Breast epithelium (tissue), 4 donors: ENCODE measurements around the gene CYSTM1. TPM values are rescaled to one million over a fixed set of nuclear protein-coding genes. Genes with fewer than 3 reads are reported as not detected.
A peak's percentile ranks its signal among the peaks of the same experiment; 100 is the strongest.

Source experiments
- DNase-seq, 2 donors: peaks; one replicate each; pipeline ENCODE4 v3.0.0-alpha.2; 2019; ENCODE audit warnings: low spot score in 2 of 2
- H3K27ac ChIP-seq, 2 donors: fragments of 200-600 bp; sonication (generic) in 1 of 2; one replicate each; pipeline ENCODE4 v1.5.1; 2016 to 2019; ENCODE audit warnings: mild to moderate bottlenecking in 1 of 2
- H3K27me3 ChIP-seq, 2 donors: fragments of 200-600 bp; sonication (generic) in 1 of 2; one replicate each; pipeline versions ENCODE4 v1.5.1 to v1.6.0; 2017 to 2019; ENCODE audit warnings: control low read depth in 1 of 2, mild to moderate bottlenecking in 1 of 2
- H3K36me3 ChIP-seq: fragments of 200-600 bp; one replicate; pipeline ENCODE4 v1.5.1; 2019
- H3K4me1 ChIP-seq, 2 donors: fragments of 200-600 bp; sonication (generic); one replicate each; pipeline ENCODE4 v1.5.1; 2016 to 2019; ENCODE audit warnings: control low read depth in 1 of 2
- H3K4me3 ChIP-seq, 3 donors: fragments of 200-600 bp; sonication (generic); 1 replicate in 2 of 3; 2 replicates in 1 of 3; pipeline ENCODE4 v1.5.1; 2016 to 2019; ENCODE audit warnings: mild to moderate bottlenecking in 3 of 3, moderate library complexity in 2 of 3
- H3K9me3 ChIP-seq, 2 donors: fragments of 200-600 bp; sonication (generic) in 1 of 2; one replicate each; pipeline ENCODE4 v1.5.1; 2016 to 2019; ENCODE audit warnings: control low read depth in 1 of 2
- POLR2A ChIP-seq: fragments of 450-650 bp; IDR thresholded peaks from one replicate; pipeline ENCODE4 v1.6.1; 2016; ENCODE audit warnings: antibody characterized with exemption, mild to moderate bottlenecking, moderate library complexity
- POLR2AphosphoS5 ChIP-seq, 3 donors: sonication (generic); formaldehyde crosslinking; IDR thresholded peaks; one replicate each; pipeline ENCODE4 v1.6.1; 2017; ENCODE audit warnings: antibody characterized with exemption in 3 of 3
- intact Hi-C: fragments of 100-400 bp; cut with DNase I; formaldehyde crosslinking; loops from one replicate; pipeline ENCODE4 v1.15.1; 2023; ENCODE audit warnings: low total_unique reads
- total RNA-seq, 3 donors: library from RNA; depleted of rRNA; stranded (reverse); fragments of >200 nt; gene quantifications; one replicate each; pipeline ENCODE4 v1.1.0, GENCODE V29; 2016
- TF ChIP-seq, protein P1 (sequence below), 3 donors: fragments of 450-650 bp; IDR thresholded peaks; one replicate each; pipeline ENCODE4 v1.5.1; 2016 to 2017; ENCODE audit warnings: antibody characterized with exemption in 3 of 3, mild to moderate bottlenecking in 3 of 3, moderate library complexity in 3 of 3

Gene CYSTM1
- total RNA-seq, 3 donors from 2014 or later: 56.5 to 108 (median 76.0) TPM

DNA sequence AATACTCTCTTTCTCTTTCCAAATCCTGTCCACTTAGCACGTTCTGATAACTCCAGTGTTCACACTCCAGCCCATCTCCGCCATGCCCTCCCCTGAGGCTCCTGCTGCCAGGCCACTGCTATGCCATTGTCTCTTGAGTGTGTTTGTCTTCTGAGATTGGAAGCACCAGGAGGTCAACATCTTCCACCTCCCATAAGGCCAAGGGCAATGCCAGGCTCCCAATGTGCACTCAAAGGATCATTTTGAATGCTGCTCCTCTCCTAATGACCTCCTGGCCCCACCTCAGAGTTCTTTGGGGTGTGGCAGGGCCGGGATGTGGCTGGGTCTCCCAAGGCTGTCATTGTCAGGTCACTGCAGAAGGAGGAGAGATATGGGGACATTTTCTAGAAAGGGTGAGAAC is 29.7 kb upstream of the CYSTM1 start:
- no peak for TF ChIP-seq POLR2A
- no peak for TF ChIP-seq POLR2AphosphoS5 (IDR thresholded peaks at IDR 0.05)
- TF ChIP-seq, protein P1, sequence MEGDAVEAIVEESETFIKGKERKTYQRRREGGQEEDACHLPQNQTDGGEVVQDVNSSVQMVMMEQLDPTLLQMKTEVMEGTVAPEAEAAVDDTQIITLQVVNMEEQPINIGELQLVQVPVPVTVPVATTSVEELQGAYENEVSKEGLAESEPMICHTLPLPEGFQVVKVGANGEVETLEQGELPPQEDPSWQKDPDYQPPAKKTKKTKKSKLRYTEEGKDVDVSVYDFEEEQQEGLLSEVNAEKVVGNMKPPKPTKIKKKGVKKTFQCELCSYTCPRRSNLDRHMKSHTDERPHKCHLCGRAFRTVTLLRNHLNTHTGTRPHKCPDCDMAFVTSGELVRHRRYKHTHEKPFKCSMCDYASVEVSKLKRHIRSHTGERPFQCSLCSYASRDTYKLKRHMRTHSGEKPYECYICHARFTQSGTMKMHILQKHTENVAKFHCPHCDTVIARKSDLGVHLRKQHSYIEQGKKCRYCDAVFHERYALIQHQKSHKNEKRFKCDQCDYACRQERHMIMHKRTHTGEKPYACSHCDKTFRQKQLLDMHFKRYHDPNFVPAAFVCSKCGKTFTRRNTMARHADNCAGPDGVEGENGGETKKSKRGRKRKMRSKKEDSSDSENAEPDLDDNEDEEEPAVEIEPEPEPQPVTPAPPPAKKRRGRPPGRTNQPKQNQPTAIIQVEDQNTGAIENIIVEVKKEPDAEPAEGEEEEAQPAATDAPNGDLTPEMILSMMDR (IDR thresholded peaks at IDR 0.05): no peak
- peak overlapping the region in 1 of 3 donors; percentile 62 for H3K4me3 ChIP-seq
- H3K9me3 ChIP-seq: no peaks in the 10 kb centered on the region
- DNase-seq: no peak
- H3K36me3 ChIP-seq: no peaks in the 10 kb centered on the region
- intact Hi-C loops: no loop called here
- no peak overlapping the region for H3K27ac ChIP-seq
- no peaks in the 10 kb centered on the region for H3K4me1 ChIP-seq
- H3K27me3 ChIP-seq: no peaks in the 10 kb centered on the region

DNA sequence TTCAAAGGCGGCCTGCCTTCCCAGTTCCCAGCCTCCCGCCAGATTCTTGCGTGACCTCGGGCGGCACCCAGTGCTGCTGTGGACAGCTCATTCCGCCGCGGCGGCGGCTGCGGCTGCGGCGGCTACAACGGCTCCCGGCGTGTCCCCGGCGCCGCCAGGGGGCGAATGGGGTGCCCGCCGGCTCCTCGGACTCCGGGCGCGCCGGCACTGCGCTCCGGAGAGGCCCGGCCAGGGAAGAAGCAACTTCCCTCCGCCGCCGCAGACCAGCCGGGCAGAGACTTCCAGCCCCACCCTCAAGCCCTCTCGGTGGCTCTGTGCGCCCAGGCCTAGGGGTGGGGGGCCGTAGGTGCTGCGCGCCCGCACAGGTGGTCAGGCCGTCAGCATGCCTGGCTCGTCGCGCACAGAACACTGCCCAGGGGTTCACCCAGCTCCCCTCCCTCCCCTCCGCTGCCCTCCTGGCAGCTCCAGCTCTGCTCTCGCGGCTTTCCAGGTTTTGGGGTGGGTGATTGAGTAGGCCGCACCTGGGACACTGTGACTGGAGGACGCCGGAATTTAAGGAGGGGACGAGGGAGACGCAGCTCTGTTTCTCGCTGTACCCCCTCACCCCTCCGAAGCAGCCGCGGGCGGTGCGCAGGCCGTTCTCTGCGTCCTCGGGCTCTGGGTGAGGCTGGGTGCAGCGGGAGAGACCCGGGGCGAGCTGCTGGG is 29.0 kb upstream of the CYSTM1 start:
- DNase-seq: peak in 1 of 2 donors; percentile 60
- TF ChIP-seq POLR2AphosphoS5 (IDR thresholded peaks at IDR 0.05): no peak
- TF ChIP-seq, protein P1 (IDR thresholded peaks at IDR 0.05): peak in 1 of 3 donors; percentile 74
- H3K9me3 ChIP-seq: no peaks in the 10 kb centered on the region
- H3K27ac ChIP-seq: no peak overlapping the region
- no peaks in the 10 kb centered on the region for H3K4me1 ChIP-seq
- H3K36me3 ChIP-seq: no peaks in the 10 kb centered on the region
- intact Hi-C loops: no loop called here
- H3K4me3 ChIP-seq: peak overlapping the region; percentile 33 to 62 (median 33)
- no peaks in the 10 kb centered on the region for H3K27me3 ChIP-seq

DNA sequence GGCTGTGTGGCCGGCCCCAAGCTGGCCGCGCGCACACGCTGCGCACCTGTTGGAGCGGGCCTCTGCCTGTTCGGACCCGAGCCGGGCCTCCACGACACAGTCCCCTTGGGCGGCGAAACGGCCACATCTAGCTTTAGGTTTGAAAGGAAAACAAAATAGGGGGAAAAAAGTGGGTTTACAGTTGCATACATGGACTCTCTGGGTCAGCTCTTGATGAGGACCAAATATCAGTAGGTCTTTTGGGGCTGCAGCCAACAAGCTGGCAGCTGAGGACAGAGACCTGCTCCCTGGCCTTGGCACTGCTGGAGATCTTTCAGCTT is 28.5 kb upstream of the CYSTM1 start:
- TF ChIP-seq POLR2A (no peak), POLR2AphosphoS5 (IDR thresholded peaks at IDR 0.05) (no peak)
- TF ChIP-seq, protein P1 (IDR thresholded peaks at IDR 0.05): no peak
- DNase-seq: no peak
- Histone ChIP-seq H3K27ac (no peak overlapping the region), H3K27me3 (no peaks in the 10 kb centered on the region), H3K4me3 (peak overlapping the region in 1 of 3 donors; percentile 62), H3K9me3 (no peaks in the 10 kb centered on the region), H3K4me1 (peaks cover 0 to under 1% of the 10 kb centered on the region in 2 donors), H3K36me3 (no peaks in the 10 kb centered on the region)
- intact Hi-C loops: no loop called here

DNA sequence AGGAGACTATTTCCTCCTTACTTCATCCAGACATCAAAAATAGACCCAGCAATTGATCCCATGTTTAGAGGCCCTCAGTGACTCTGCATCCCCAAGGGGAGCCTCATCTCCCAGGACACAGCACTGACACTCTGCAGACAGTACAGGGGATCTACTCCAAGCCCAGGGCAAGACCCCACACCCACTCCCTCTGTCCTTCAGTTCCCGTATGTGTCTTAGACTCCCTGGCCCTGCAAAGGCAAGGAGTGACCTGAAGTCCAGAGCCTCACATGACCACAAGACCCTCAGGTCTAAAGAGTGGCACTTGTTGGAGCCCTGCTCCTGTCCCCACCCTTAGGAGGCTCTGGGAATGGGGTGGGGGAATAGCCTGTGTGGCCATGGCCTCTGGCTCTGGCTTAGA is 27.5 kb upstream of the CYSTM1 start:
- no peak overlapping the region for H3K27ac ChIP-seq
- H3K4me1 ChIP-seq: peaks cover 0 to 10% of the 10 kb centered on the region in 2 donors
- TF ChIP-seq, protein P1 (IDR thresholded peaks at IDR 0.05): no peak
- TF ChIP-seq POLR2A (no peak), POLR2AphosphoS5 (IDR thresholded peaks at IDR 0.05) (no peak)
- no peak overlapping the region for H3K4me3 ChIP-seq
- intact Hi-C loops: no loop called here
- no peak for DNase-seq
- no peaks in the 10 kb centered on the region for H3K27me3 ChIP-seq
- H3K36me3 ChIP-seq: no peaks in the 10 kb centered on the region
- no peaks in the 10 kb centered on the region for H3K9me3 ChIP-seq

DNA sequence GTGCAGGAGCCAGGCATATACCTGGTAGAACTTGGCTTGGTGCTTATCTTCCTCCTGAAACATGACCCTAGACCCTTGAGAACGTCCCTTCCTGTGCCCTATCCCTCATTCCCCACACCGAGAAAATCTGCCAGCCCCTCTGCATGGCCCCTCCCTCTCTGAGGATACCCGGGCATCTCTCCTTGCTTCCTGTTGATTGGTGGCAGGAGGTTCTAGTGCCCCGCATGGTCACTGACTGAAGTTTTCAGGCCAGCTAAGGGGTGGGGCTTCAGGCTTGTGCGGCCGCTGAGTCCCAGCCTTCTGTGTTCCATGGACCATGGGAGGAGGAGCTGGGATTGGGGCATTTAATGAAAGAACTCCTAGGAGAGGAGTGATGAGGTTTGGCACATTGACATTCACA is 26.5 kb upstream of the CYSTM1 start:
- DNase-seq: no peak
- Histone ChIP-seq H3K9me3 (no peaks in the 10 kb centered on the region), H3K27ac (no peak overlapping the region), H3K4me1 (peaks cover 0 to 14% of the 10 kb centered on the region in 2 donors), H3K27me3 (no peaks in the 10 kb centered on the region), H3K36me3 (no peaks in the 10 kb centered on the region), H3K4me3 (no peak overlapping the region)
- intact Hi-C loops: no loop called here
- TF ChIP-seq, protein P1 (IDR thresholded peaks at IDR 0.05): no peak
- TF ChIP-seq POLR2A (no peak), POLR2AphosphoS5 (IDR thresholded peaks at IDR 0.05) (no peak)
